ENCODE results near the gene SYNPO. TPM values are rescaled to one million over a fixed set of nuclear protein-coding genes. Genes with fewer than 3 reads are reported as not detected.

SYNPO gene
- polyA plus RNA-seq, 1 of the 3 experiments (the other 2 are of a cell fraction): 5.1 TPM

DNA sequence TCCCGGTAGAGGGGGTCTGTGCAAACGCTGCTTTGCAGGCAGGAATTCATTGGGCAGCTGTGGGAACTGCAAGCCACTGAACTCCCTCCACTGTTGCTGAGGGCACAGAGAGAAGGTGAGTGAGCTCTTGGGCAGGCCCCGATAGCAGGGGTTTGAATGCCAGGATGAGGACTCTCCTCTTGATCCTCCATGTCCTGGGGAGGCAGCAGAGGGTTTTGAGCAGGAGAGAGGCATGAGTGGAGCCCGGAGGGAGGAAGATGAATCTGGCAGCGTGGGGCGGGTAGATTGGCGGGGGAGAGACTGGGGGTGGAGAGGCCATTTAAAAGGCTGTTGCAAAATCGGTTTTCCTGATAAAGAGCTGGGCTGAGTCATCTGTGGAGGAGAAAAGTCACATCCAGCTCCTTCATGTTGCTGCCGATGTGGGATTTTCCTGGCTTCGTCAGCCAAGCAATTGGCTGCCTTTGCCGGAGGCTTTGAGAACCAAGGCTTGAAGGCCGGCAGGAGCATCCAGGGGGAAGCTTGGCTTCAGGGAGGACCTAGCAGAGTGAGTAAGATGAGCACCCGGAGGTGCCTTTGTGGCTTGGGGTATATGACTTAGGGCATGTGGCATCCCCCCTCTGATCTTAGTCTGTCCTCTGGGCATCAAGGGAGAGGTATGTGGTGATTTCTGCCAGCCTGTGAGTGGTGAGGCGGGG lies at the start of gene SYNPO (continued):
- TF ChIP-seq, protein P1, sequence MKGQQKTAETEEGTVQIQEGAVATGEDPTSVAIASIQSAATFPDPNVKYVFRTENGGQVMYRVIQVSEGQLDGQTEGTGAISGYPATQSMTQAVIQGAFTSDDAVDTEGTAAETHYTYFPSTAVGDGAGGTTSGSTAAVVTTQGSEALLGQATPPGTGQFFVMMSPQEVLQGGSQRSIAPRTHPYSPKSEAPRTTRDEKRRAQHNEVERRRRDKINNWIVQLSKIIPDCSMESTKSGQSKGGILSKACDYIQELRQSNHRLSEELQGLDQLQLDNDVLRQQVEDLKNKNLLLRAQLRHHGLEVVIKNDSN (IDR thresholded peaks at IDR 0.05; ENCODE audit: borderline replicate concordance, low read depth): no peak
- TF ChIP-seq RFX5 (IDR thresholded peaks at IDR 0.05; ENCODE audit: low read length): peak; percentile 24; the same call in 1 of the 2 replicates
- TF ChIP-seq TCF12 (IDR thresholded peaks at IDR 0.05): peak; percentile 37; the same call in 1 of the 2 replicates
- TF ChIP-seq GABPA (IDR thresholded peaks at IDR 0.05; ENCODE audit: low read depth): no peak
- no peak for TF ChIP-seq EZH2phosphoT487 (IDR thresholded peaks at IDR 0.05; ENCODE audit: borderline replicate concordance, low read depth)
- TF ChIP-seq, protein P2, sequence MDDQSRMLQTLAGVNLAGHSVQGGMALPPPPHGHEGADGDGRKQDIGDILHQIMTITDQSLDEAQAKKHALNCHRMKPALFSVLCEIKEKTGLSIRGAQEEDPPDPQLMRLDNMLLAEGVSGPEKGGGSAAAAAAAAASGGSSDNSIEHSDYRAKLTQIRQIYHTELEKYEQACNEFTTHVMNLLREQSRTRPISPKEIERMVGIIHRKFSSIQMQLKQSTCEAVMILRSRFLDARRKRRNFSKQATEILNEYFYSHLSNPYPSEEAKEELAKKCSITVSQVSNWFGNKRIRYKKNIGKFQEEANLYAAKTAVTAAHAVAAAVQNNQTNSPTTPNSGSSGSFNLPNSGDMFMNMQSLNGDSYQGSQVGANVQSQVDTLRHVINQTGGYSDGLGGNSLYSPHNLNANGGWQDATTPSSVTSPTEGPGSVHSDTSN (IDR thresholded peaks at IDR 0.05): peak; percentile 55
- peak; percentile 79; the same call in 1 of the 2 replicates for TF ChIP-seq FOSL2 (IDR thresholded peaks at IDR 0.05; ENCODE audit: borderline replicate concordance, low read depth)
- TF ChIP-seq YY1 (IDR thresholded peaks at IDR 0.05; ENCODE audit: low read depth): peak; percentile 58

DNA sequence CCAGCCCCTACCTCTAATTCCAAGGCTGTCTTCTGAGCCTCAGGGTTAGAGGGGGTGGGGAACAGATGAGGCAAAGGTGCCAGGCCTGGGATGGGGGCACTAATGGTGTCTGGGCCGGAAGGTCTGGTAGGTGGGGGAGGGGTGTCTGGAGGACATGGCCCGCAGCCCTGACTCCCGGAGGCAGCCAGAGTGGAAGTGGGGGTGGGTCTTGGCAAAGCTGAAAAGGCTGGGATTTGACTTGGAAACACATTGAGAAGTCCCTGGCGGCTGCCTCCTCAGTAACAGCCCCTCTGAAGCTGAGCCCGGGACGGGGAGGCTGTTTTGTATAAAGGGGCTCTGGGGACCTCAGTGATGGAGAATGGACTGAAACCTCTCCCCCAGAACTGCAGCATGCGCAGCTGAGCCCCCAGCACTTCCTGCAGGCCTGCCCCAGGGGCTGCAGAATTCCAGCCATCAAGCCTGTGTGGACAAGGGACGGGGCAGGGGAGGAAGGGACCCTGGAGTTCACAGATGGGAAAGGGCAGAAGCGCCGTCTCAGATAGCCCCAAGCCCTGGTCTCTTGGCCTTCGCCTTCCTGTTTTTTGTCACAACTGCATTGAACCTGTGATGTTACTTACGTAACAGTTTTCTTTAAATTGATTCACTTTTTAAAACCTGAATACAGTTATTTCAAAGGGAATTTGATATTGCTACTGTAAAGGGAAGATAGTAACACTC lies 49.3 kb upstream of the SYNPO start:
- Histone ChIP-seq H3K4me3 (ENCODE audit: low read depth in 2 of 2, low read length in 1 of 2) (no peak overlapping the region), H3K27ac (ENCODE audit: low read depth in 2 of 2, low read length in 1 of 2) (peak overlapping the region in 1 of 2 experiments; percentile 93; a peak in 2 of 4 replicates), H2AFZ (ENCODE audit: low read depth) (no peak overlapping the region), H3K4me2 (no peak overlapping the region), H3K9me3 (no peaks in the 10 kb centered on the region), H3F3A (replicated peaks; ENCODE audit: insufficient read depth) (peaks cover 3% of the 10 kb centered on the region), H3K4me1 (ENCODE audit: control insufficient read depth in 1 of 2, insufficient read depth in 2 of 2, low read depth in 1 of 2, low read length in 1 of 2) (peaks cover 20 to 68% of the 10 kb centered on the region in 2 experiments), H3K36me3 (replicated peaks in 1 of 2; ENCODE audit: control insufficient read depth in 1 of 2, insufficient read depth in 2 of 2, low read length in 1 of 2) (no peaks in the 10 kb centered on the region), H3K9me2 (no peaks in the 10 kb centered on the region), H3K79me2 (ENCODE audit: insufficient read depth) (no peaks in the 10 kb centered on the region), H3K9ac (no peak overlapping the region), H3K27me3 (ENCODE audit: insufficient read depth) (no peaks in the 10 kb centered on the region), H4K20me1 (ENCODE audit: insufficient read depth) (no peaks in the 10 kb centered on the region)
- 66% methylated on average over 9 of the region's 12 CpGs for WGBS (ENCODE audit: low lambda C conversion rate)
- ChIA-PET POLR2A (interaction anchor here (1.2 to 1.9 kb wide), 4 partner anchors 9 to 21 kb away, joined by 4 to 14 read pairs (median 10); no protein-coding TSS in a partner anchor), CTCF (interaction anchor here (0.9 to 6.8 kb wide), 10 partner anchors 9 to 65 kb away, joined by 3 to 41 read pairs (median 4); partner anchors contain the start of gene SYNPO)
- TF ChIP-seq EP300 (IDR thresholded peaks at IDR 0.05; ENCODE audit: borderline replicate concordance in 1 of 2, low read depth in 1 of 2, low read length in 1 of 2) (peak in 1 of 2 experiments; percentile 83; a peak in 2 of 4 replicates), FOSL2 (IDR thresholded peaks at IDR 0.05; ENCODE audit: borderline replicate concordance, low read depth) (no peak), ELF1 (IDR thresholded peaks at IDR 0.05) (no peak), RXRA (IDR thresholded peaks at IDR 0.05; ENCODE audit: borderline replicate concordance, low read depth) (no peak), CHD2 (IDR thresholded peaks at IDR 0.05; ENCODE audit: low read length, partially characterized antibody) (peak; percentile 85)
- DNase-seq: peak; percentile 69

All from SK-N-SH (cell line).